A549 (cell line): ENCODE data around the gene MFAP3L.
A peak's percentile ranks its signal among the peaks of the same experiment; 100 is the strongest.

ENCODE experiments used
- KDM1A ChIP-seq: fragments of 200-600 bp; sonication (generic); IDR thresholded peaks from 2 replicates; pipeline ENCODE4 v1.6.1; 2016; ENCODE audit warnings: low read depth, mild to moderate bottlenecking
- KDM5A ChIP-seq: fragments of 200-600 bp; sonication (generic); IDR thresholded peaks from 2 replicates; pipeline ENCODE4 v1.6.1; 2016; ENCODE audit warnings: antibody characterized with exemption, mild to moderate bottlenecking
- MAZ ChIP-seq: fragments of 150-350 bp; IDR thresholded peaks from 2 replicates; pipeline ENCODE4 v1.6.1; 2014; ENCODE audit warnings: antibody characterized with exemption, low read depth, low read length, borderline replicate concordance
- MYC ChIP-seq: IDR thresholded peaks from 2 replicates; pipeline ENCODE4 v1.6.1; 2012; ENCODE audit warnings: mild to moderate bottlenecking, inconsistent platforms, low read length, improper control_type of control experiment, borderline replicate concordance
- NR3C1 ChIP-seq: fragments of >200 bp; sonication (Bioruptor Twin); formaldehyde crosslinking; IDR thresholded peaks from 3 replicates; pipeline ENCODE4 v1.6.1; 2017
- POLR2A ChIP-seq: IDR thresholded peaks from 2 replicates; pipeline ENCODE4 v1.6.1; 2012; ENCODE audit warnings: mild to moderate bottlenecking, low read length
- POLR2AphosphoS2 ChIP-seq: conservative IDR thresholded peaks from 2 replicates; pipeline ENCODE4 v1.6.1; 2012; ENCODE audit warnings: low read length, improper control_type of control experiment, inconsistent platforms
- RCOR1 ChIP-seq: fragments of 150-350 bp; IDR thresholded peaks from 2 replicates; pipeline ENCODE4 v1.6.1; 2014; ENCODE audit warnings: antibody characterized with exemption, low read length, low read depth
- REST ChIP-seq: fragments of 200-600 bp; sonication (generic); IDR thresholded peaks from 2 replicates; pipeline ENCODE4 v1.6.1; 2016; ENCODE audit warnings: antibody characterized with exemption, mild to moderate bottlenecking, moderate library complexity
- SMC3 ChIP-seq: fragments of >200 bp; sonication (Bioruptor Twin); formaldehyde crosslinking; IDR thresholded peaks from 3 replicates; pipeline ENCODE4 v1.6.1; 2018; ENCODE audit warnings: inconsistent platforms
- TF ChIP-seq, protein P1 (sequence below): fragments of >200 bp; sonication (Bioruptor Twin); formaldehyde crosslinking; IDR thresholded peaks from 3 replicates; pipeline ENCODE4 v1.5.1; 2016
- TF ChIP-seq, protein P2 (sequence below): fragments of 450-650 bp; IDR thresholded peaks from 2 replicates; pipeline ENCODE4 v1.6.1; 2014; ENCODE audit warnings: antibody characterized with exemption

DNA sequence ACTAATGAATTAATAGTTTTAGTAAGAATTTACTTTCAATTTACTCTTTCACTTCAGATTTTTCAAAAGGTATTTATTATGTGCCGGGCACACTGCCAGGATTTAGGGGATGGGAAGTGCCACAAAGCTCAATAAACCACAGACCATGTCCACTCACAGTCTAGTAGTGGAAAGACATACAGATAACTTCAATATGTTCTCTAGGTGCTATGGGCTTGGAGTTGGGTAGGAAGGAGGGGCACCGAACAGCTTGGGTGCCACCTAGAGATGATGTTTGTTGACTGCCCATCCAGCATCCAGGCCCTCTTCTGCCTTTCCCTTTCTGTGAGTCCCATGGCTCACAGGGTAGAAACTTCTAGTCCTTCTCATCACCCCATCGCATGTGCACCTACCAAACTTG is 17.8 kb downstream of the MFAP3L start:
- no peak for TF ChIP-seq MAZ
- TF ChIP-seq, protein P1, sequence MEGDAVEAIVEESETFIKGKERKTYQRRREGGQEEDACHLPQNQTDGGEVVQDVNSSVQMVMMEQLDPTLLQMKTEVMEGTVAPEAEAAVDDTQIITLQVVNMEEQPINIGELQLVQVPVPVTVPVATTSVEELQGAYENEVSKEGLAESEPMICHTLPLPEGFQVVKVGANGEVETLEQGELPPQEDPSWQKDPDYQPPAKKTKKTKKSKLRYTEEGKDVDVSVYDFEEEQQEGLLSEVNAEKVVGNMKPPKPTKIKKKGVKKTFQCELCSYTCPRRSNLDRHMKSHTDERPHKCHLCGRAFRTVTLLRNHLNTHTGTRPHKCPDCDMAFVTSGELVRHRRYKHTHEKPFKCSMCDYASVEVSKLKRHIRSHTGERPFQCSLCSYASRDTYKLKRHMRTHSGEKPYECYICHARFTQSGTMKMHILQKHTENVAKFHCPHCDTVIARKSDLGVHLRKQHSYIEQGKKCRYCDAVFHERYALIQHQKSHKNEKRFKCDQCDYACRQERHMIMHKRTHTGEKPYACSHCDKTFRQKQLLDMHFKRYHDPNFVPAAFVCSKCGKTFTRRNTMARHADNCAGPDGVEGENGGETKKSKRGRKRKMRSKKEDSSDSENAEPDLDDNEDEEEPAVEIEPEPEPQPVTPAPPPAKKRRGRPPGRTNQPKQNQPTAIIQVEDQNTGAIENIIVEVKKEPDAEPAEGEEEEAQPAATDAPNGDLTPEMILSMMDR, result no peak; the same call in 2 of the 3 replicates
- TF ChIP-seq NR3C1, result no peak
- no peak for TF ChIP-seq RCOR1
- TF ChIP-seq MYC, result no peak
- no peak for TF ChIP-seq KDM5A
- no peak for TF ChIP-seq KDM1A
- TF ChIP-seq SMC3, result peak; percentile 27; the same call in 1 of the 3 replicates
- TF ChIP-seq, protein P2, sequence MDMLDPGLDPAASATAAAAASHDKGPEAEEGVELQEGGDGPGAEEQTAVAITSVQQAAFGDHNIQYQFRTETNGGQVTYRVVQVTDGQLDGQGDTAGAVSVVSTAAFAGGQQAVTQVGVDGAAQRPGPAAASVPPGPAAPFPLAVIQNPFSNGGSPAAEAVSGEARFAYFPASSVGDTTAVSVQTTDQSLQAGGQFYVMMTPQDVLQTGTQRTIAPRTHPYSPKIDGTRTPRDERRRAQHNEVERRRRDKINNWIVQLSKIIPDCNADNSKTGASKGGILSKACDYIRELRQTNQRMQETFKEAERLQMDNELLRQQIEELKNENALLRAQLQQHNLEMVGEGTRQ, result no peak
- no peak for TF ChIP-seq POLR2AphosphoS2
- no peak for TF ChIP-seq REST
- no peak for TF ChIP-seq POLR2A
